HTERT RPE-1 (cell line): ENCODE measurements around the gene NXN.
"Not testable (repeated sequence)": the region's sequence is repeated elsewhere in the genome, so short reads cannot be mapped to it uniquely, and the experiment has no call there.

Source experiments
- in situ Hi-C: fragments of 300-500 bp; cut with MboI; formaldehyde crosslinking; loops from 4 replicates; pipeline ENCODE4 v1.14.3; 2020; ENCODE audit warnings: low sequenced_read_pairs

Gene NXN

DNA sequence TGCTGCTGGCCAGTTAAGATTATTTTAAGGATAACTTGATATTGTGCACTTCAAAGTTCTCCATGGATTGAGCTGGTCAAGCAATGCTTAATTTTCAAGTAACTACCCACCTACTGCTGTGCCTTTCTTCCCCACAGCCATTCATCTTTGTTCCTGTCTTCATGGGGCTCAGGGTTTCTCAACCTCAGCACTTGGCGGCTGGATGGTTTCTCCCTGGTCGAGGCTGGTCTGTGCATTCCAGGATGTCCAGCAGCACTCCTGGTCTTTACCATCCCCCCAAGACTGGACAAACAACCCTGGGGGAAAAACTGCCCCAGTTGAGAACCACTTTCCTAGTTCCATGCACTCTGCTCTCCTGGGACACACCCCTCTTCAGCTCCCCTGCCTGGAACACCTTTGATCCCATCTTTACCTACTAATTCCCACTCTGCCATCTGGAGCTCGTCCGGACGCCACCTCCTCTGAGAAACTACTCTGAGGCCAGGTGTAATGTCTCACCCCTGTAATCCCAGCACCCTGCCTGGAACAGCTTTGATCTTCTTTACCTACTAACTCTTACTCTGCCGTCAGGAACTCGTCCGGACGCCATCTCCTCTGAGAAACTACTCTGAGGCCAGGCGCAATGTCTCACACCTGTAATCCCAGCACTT lies 81.5 kb downstream of the NXN start:
- in situ Hi-C loops = no loop called here

DNA sequence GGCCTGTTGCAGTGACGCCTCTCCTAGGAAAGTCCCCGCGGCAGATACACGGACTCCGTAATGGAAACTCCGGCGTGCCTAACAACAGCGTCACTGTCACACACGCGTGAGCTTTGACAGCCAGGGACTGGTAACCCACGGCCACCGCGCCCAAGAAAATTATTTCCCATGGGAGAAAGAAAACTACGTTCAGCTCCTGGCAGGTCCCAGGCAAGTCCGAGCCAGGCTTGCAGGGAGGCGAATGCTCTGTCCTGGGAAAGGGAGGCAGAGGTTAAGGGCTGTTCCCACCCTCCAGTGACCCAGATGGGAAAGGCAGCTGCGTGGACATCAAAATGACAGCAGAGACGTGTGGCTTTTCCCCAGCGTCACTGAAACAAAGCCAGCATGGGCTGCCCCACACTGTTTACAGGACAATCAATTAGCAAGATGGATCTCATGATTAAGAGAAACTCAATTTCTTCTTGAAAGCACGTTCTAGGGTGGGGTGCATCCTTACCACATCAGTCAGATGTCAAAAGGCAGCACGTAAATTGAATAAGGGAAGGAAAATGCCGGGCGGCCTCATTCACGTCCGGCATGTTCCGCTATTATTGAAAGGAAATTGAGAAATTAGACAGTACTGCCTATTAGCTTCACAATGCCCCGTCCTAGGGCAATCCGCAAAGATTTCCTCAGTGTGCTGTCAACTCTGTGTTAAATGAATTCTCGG lies 82.5 kb downstream of the NXN start:
- in situ Hi-C loops = no loop called here

DNA sequence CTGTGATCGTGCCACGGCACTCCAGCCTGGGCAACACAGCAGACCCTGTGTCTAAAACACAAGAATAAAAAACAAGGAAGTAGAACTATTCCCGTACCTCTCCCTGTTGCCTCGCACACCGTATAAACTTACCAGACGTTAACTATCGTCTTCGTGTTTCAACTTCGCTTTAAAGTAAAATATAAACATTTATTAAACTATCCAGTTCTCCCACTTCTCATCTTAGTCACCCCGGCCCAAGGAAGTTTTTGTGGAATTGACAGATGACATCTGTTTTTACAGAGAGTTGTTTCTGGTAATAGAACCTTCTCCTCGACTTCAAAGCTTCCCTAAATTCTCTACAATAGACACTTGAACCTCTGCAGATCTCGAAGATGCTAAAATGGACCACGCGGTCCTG lies 83.1 kb downstream of the NXN start:
- in situ Hi-C loops = no loop called here

- in situ Hi-C loops = no loop called here
Measured at GRCh38 chr17:892958-893357, 86.6 kb downstream of the NXN start.

DNA sequence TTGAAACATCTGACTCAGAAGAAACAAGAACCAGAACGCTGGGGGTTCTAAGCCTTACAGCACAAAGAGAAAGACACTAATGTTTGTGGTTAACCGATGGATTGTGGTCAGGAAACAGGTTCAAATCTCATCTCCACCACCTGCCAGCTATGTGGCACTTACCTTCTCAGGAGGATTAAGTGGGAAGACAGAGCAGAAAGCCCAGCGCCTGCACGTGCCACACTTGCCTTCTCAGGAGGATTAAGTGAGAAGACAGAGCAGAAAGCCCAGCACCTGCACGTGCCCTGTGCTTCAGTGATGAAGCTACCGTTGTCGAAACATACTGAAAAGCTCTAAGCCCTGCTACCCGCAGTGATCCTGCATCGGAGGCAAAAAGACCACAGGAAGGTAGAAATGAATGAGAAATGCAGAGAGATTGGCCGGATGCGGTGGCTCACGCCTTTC lies 90.6 kb downstream of the NXN start:
- in situ Hi-C loops = no loop called here

- in situ Hi-C loops = no loop called here
Measured at GRCh38 chr17:887551-888209, 91.9 kb downstream of the NXN start.

DNA sequence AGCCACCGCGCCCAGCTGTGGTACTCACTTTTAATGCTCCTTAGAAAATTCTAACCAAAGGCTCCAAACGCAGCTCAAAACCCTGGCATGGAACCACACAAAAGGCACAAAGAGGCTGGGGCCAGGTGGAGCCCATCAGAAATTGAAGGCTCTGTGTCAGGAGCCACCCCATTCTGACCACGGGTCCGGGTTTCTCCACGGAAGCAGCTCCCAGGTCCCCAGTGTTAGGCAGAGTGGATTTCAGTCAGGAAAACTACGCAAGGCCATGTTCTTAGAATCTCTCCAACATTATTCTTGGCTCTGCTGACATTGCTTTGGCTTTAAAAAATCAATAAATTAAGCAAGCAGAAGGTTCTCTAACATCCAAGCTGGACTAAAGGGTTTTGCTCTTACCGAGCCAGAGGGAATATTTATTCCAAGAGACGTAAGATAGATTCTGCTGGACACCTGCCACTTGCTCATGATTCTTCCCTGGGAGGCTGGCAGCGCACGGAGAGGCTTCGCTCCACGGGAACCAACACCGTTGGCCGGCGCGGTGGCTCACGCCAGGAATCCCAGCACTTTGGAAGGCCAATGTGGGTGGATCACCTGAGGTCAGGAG lies 93.5 kb downstream of the NXN start:
- in situ Hi-C loops = no loop called here

DNA sequence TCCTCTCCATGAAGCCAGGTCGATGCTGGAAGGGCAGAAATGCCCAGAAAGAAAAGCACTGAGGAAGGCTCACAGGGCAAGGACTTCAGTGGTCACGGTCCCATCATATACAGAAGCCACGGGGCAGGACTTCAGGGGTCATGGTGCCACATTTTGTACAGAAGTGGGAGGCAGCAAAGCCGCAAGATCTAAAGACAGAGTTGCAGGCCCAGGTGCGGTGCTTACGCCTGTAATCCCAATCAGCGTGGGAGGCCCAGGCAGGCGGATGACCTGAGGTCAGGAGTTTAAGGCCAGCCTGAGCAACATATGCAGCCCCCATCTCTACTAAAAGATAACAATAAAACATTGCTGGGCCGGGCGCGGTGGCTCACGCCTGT lies 96.0 kb downstream of the NXN start:
- in situ Hi-C loops = no loop called here

- in situ Hi-C loops = no loop called here
Measured at GRCh38 chr17:882827-883585, 96.6 kb downstream of the NXN start.

DNA sequence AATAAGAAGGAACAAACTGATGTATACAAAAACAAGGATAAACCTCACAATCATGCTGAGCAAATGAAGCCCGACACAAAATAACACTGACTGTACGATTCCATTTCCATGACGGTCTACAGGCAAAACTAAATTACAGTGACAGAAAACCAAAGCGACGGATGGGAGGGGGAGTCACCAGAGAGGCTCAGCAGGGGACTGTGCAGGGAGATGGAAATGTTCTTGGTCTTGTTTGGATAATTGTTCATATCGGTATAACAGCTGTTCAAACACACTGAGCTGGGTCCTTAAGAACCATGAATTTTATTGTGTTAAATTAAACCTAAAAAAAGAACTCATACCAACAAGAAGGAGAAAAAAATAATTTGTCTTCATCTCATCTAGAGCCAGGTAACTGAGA lies 97.8 kb downstream of the NXN start:
- in situ Hi-C loops = no loop called here

- in situ Hi-C loops = no loop called here
Measured at GRCh38 chr17:880443-881269, 98.9 kb downstream of the NXN start.

GRCh38 chr17:879546-880442 lies 99.8 kb downstream of the NXN start:
- in situ Hi-C loops = no loop called here

- in situ Hi-C loops = no loop called here
Measured at GRCh38 chr17:877630-878029, 101.9 kb downstream of the NXN start.

DNA sequence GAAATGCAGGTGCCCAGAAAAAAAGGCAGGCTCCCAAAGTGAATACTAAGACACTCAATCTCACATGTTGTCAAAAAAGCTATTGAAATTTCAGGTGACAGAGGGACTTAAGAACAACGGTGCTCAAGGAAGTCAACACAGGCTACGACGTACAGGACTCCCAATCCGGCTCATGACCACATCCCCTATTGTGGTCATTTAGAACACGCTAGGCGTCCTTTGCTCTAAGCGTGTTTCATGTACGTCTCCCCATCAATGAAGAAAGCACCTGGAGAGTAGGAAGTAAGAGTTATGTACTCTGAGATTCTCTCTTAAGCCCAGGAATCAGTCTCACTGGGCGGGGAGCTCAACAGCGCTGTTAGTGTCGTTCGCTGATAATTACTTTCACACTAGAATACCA lies 103.3 kb downstream of the NXN start:
- in situ Hi-C loops = no loop called here

DNA sequence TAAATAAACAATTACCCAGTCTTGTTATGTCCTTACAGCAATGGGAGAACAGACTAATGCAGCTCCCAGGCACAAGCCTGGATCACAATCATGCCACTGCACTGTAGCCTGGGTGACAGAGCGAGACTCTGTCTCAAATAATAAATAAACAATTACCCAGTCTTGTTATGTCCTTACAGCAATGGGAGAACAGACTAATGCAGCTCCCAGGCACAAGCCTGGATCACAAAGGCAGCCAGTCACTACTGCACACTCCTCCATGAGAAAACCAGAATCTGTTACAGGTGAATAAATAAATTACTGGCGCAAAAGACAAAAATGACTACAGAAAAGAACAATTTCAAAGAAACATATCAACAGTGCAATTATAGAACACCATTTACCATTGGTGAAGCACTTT lies 105.0 kb downstream of the NXN start:
- in situ Hi-C loops = not testable (repeated sequence)

GRCh38 chr17:872855-873254 lies 106.7 kb downstream of the NXN start:
- in situ Hi-C loops = no loop called here

DNA sequence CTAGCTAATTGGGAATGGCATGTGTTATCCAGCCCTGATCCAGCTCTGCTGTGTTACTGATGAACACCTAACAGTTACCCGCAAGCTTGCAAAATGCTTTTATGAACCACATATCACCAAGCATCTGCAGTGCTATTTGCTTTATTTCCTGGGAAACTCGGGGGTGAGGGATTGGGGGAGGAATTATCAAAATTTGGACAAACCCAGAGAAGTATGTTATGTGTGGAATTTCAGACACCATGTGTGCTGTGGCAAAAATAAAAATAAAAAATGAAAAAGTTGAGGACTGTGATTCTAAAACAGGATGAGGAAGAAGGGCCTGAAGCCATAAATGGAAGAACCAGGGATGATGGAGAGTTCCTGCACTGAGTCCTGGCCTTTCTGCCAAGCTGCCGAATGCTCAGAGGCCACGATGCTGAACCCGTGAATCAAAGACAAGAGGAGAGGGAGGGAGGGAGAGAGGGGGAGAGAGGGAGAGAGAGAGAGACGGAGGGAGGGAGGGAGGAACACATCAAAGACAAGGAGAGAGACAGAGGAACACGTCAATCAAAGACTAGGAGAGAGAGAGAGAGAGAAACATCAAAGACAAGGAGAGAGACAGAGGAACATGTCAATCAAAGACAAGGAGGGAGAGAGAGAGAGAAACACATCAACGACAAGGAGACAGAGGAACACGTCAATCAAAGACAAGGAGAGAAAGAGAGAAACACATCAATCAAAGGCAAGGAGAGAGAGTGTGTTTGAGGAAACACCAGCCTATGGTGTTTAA lies 107.6 kb downstream of the NXN start:
- in situ Hi-C loops = no loop called here
